Left ventricle myocardium superior (tissue), 1 donor: ENCODE results near the gene MAP7D1. TPM values are rescaled to one million over a fixed set of nuclear protein-coding genes. Genes with fewer than 3 reads are reported as not detected.

ENCODE experiments used
- ATAC-seq: fragments of 200-7000 bp; cut with Tn5 transposase; one replicate; pipeline ENCODE4 v1.9.1; 2020; ENCODE audit warnings: mild to moderate bottlenecking, moderate library complexity
- DNase-seq: peaks from one replicate; pipeline ENCODE4 v3.0.0-alpha.2; 2020
- intact Hi-C: fragments of 100-400 bp; cut with micrococcal nuclease; formaldehyde crosslinking; loops from one replicate; pipeline ENCODE4 v1.11.0; 2022
- long read RNA-seq: library from polyadenylated mRNA; unstranded; transcript quantifications from one replicate; pipeline ENCODE4 v2.0.0, GENCODE V29; 2021
- total RNA-seq: library from RNA; stranded (reverse); fragmentation: NEBNext Ultra II Directional; extraction: Animal tissue kit (Norgen Biotek cat#: 25700); gene quantifications from one replicate; pipeline ENCODE4 v1.2.1, GENCODE V29; 2021
- donor health status: DM: no; HTN: yes; CAD: no; lungs with severe emphysema.

MAP7D1 gene
- 385 TPM for total RNA-seq
- long read RNA-seq, transcript MAP7D1-201 (16 exons, 3,456 nt) = minor isoform, 13 of 245 reads
- long read RNA-seq, transcript MAP7D1-203 (18 exons, 3,238 nt) = major isoform, 15 of 245 reads
- long read RNA-seq, partial matches to known transcripts = 129 of 245 reads
- long read RNA-seq, other reads (novel, unspliced or antisense) = 86 of 245 reads

DNA sequence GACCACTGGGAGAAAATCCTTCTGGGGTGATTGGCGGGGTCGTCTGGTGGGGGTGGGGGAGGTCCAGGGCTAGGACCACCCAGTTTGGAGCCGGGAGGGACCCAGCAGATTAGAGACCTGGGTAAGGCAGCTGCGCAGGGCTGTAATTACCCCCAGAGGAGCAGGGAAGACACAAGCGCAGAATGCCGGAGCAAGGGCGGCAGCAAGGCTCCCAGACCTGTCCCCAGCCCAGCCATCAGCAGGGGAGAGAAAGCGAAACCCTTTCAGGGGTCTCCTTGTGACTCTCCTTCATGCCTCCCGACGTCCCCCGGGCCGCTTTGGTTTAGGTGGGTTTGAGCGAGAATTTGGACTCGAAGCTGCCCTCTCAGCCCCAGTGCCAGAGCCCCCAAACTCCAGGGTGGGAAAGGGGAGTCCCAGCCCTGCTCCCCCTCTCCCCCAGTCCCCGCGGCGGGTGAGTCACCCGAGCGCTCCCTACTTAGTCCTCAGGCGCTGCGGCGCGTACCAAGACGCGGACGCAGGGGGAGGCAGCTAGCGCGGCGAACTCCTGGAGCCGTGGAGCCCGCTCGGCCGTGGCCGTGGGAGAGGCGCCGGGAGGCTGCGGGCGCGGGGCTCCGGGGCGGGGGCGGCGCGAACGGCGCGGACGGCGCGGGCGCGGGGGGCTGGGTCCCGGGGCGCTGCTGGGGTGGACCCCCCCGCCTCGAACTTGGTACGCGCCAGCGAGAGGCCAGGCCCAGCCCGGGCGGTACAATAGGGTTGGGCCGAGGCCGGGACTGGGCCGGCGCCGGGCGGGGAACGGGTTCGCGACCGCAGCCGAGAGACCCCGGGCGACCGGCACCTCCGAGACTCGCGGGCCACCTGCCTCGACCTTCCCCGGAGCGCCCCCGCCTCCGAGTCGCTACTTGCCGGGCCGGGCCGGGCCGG, at the start of gene MAP7D1:
TSS of gene MAP7D1 (plus strand) at position 753 of the 921 bp plus-strand sequence. CDS start 258 bp downstream, outside the sequence.
- intact Hi-C loops = no loop called here
- peak; percentile 69 for ATAC-seq
- DNase-seq = peak; percentile 94

DNA sequence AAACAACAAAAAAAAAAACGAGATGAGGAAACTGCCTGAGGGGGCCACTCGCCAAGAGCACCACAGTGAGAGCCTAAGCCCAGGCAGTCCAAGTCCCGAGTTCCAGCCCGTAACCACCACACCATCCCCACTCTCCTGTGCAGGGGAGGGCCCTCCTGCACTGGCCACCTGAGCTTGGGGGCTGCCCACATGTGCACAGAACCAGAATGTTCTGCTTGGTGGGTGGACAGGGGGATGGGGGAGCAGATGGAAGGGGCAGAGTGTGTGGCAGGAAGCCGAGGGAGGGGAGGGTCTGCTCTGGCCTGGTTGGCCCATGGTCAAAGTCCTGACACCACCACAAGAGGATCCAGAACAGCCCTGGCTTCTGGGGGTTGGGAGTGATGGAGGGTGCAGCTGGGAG, 49.7 kb upstream of the MAP7D1 start:
- intact Hi-C loops = no loop called here
- no peak for ATAC-seq
- DNase-seq = no peak

DNA sequence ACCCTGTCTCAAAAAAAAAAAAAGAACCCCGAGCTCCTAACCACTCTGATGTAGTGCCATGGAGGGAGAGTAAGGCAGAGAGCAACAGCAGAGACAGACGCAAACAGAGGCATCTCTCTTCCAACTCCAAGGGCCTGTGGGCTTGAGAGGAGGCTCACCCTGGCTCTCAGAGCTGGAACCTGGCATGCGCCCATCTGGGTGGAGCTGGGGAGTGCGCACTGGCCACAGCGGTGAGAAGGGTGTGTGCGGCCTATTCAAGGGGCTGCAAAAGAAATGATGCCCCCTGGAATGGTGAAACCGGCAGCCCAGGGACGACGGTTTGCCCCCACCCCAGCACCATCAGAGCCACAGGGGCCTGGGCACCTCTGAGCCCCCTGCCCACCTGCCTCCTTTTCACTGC, 48.6 kb upstream of the MAP7D1 start:
- intact Hi-C loops = no loop called here
- DNase-seq (no peak), ATAC-seq (no peak)

DNA sequence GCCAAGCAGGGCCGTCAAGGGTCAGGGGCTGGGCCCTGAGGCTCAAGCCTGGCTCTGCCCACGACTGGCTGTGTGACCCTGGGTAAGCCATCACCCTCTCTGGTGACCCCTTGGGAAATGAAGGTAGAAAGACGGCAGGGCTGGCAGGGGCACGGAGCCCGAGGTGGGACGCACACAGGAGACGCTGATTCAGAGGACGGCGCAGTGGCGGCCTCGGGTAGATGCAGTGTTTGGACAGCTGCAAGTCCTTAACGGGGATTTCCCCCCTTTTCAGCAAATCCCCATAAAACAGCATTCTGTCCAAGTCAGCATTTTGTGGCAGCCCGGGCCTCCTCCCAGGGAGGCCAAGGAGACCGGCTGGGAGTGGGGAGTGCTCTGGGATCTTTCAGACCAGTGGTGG, 47.6 kb upstream of the MAP7D1 start:
- no peak for DNase-seq
- ATAC-seq = no peak
- intact Hi-C loops = no loop called here

DNA sequence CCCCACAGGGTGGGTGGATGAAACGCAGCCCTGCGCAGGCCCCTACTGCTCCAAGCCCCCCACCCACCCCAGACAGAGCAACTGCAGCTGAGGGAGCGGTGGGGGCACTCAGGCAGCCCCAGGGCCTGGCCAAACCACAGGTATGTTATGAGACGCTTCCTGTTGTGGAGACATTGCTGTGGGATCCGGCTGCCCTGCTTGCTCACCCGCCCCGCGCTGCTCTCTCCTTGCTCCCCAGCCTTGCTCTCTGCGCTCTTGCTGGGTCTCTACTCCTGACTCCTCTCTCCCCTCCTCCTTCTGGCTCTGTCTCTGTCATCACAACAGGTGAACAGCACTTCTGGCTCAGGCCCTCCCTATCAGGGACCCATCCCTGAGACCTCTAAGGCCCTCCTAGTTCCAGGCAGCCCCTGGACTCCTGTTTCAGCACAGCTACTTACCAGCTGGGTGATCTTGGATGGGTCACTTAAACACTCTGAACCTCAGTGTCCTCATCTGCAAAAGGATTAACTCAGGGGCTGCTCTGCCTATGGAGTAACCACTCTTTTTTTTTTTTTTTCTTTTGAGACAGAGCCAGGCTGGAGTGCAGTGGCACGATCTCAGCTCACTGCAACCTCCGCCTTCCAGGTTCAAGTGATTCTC, 46.8 kb upstream of the MAP7D1 start:
- ATAC-seq (no peak), DNase-seq (no peak)
- intact Hi-C loops = no loop called here

DNA sequence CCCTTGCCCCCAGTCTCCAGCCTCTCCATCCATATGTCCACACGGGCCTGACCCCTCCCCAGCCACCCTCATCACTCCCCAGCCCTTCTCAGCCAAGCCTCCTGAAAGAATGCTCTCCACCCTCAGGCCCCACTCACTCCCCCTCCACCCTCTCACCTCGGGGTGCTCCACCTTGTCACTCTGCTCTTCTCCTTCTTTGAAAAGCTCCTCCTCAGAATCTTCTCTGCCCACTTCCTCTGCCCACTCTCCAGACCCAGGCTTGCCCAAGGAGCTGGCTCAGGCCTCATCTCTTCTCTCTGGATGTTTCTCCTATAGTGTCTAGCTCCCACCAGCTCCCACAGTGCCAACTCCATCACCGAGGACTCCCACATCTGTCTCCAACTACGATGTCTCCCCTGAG, 44.8 kb upstream of the MAP7D1 start:
- intact Hi-C loops = no loop called here
- ATAC-seq (no peak), DNase-seq (no peak)

DNA sequence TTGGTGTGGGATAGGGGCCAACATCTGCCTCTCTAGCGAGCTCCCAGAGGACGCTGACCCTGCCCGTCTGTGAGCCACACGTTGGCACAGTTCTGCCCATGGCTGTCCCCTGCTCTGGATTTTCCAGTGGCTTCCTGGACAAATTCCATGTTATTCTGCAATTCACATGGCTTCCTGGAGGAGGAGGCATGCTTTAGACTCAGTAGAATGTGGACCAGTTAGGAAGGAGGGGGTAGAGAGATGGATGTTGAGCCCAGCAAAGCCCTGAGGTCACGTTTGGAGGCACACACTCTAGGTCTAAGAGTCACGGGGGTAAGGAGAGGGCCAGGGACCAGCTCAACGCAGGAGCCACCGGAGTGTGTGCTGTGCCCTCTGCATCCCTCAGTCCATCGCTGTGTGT, 43.1 kb upstream of the MAP7D1 start:
- ATAC-seq (no peak), DNase-seq (no peak)
- intact Hi-C loops = no loop called here

DNA sequence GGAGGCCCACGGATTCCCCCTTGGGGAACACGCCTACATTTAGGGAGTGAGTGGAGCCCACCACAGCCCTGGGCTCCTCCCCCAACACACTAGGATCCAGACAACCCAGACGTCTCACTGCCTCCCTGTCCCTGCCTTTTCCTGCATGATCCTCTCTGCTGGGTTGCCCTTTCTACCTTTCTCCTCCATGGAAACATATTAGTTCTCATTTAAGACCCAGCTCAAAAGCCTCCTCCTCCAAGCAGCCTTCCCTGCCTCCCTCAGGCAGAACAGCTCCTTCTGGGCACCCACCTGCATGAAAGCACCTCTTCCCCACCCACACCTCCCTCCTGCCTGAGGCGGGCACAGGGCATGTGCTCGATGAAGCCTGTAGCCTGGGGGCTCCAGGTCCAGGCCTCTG, 41.6 kb upstream of the MAP7D1 start:
- no peak for DNase-seq
- intact Hi-C loops = no loop called here

DNA sequence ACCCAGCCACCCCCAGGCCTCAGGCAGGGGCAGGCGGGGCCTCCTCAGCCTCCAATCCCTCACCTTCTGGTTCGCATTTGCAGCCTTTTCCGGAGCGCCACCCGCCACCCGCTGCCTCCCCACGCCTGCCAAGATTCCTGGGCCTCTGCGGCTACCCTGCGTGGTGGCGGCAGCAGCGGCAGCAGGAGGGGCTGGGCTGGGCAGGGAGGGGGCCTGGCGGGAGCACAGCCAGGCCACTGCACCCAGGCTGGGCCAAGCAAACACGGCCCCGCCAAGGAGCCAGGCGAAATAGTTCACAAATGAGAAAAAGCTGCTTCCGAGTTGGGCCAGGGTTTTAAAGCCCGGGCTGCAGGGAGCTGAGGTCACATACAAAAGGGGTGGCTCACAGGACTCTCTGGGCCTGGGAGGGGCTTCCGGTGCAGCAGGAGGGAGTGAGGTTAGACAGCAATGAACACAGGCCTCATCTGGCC, 40.7 kb upstream of the MAP7D1 start:
- ATAC-seq = peak; percentile 80
- intact Hi-C loops = no loop called here
- DNase-seq = peak; percentile 49

More for the DNA sequence above, 41.6 kb upstream of the MAP7D1 start:
- no peak for ATAC-seq

DNA sequence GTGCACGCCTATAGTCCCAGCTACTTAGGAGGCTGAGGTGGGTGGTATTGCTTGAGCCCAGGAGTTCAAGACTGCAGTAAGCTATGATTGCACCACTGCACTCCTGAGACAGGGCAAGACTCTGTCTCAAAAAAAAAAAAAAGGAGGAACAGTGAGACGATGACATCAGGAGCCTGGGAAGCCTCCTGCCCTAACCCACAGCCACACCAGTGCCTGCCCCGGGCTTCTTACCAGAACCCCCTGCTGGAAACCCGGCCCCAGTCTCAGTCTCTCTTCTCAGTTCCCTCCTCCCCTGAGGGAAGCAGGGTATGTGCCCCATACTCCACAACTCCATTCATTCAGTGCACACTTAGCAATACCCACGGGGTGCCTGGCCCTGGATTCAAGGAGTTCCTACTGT, 40.0 kb upstream of the MAP7D1 start:
- ATAC-seq (peak; percentile 40), DNase-seq (no peak)
- intact Hi-C loops = no loop called here

DNA sequence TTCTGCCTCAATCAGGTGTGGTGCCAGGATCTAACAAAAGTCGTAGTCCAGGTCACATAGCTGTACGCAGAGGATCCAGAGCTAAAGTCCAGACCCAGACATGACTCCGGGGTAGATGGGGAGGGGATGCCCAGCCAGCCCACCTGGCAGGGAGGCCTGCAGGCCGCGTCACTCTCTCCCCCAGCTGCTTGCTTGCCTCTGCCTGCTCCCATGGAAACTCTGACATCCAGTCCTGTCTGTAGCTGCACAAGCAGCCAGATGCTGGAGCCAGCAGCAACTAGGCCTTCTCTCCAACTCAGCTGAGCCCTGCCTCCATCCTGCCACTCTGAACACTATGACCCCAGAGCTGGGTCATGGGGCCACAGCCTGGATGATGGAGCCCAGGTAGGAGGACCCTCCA, 39.1 kb upstream of the MAP7D1 start:
- DNase-seq = no peak
- intact Hi-C loops = no loop called here
- ATAC-seq = no peak

DNA sequence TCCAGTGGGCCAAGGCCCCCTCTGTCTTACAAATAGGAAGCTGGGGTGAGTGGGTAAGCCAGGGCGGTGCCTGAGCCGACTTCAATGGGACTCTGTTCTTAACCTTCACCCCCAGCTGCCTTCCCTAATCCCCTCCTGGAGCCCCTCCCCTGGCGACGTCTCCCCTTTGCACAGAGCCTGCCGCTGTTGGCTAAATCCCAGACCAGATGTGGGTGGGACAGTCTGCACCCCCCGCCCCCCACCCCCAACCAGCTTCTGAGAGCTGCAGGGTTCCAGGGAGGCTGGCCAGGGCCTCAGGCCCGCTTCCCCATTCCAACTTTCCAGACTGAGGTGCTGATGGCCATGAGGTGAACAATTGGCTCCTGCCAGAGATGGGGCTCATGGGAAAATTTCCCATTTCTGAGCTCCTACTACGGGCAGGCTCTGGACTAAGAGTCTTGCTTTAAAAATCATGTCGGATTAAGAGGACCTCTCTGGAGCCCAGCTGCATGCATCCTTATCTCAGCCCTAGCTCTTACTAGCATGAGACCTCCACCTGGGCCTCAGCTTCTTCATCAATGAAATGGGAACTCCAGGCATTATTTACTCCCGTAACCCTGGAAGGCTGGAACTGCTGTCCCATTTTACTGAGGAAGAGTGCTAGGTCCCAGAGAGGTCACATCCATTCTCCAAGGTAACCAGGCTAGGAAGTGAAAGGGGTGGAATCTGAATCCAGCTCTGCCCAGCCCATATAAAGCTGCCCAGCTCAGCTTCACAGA, 37.3 kb upstream of the MAP7D1 start:
- intact Hi-C loops = no loop called here
- no peak for DNase-seq
- no peak for ATAC-seq

DNA sequence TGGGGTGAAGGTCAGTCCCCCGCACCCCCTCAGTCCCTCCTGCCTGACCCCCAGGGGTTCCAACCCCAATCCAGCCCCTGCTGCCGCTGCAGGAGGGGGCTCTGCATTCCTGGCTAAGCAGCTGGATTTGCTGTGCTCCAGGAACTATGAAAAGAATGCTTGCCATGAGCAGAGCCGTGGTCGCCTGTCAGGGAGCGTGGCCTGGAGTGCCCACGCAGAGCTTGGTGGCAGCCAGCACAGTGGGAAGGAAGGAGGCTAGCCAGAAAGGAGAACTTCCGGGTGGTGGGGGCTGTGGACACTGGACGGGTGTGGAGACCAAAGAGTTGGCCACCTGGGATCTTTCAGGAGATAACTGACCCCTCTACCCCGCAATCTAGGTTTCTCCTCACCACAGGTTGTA, 36.5 kb upstream of the MAP7D1 start:
- DNase-seq = no peak
- ATAC-seq = no peak
- intact Hi-C loops = no loop called here

DNA sequence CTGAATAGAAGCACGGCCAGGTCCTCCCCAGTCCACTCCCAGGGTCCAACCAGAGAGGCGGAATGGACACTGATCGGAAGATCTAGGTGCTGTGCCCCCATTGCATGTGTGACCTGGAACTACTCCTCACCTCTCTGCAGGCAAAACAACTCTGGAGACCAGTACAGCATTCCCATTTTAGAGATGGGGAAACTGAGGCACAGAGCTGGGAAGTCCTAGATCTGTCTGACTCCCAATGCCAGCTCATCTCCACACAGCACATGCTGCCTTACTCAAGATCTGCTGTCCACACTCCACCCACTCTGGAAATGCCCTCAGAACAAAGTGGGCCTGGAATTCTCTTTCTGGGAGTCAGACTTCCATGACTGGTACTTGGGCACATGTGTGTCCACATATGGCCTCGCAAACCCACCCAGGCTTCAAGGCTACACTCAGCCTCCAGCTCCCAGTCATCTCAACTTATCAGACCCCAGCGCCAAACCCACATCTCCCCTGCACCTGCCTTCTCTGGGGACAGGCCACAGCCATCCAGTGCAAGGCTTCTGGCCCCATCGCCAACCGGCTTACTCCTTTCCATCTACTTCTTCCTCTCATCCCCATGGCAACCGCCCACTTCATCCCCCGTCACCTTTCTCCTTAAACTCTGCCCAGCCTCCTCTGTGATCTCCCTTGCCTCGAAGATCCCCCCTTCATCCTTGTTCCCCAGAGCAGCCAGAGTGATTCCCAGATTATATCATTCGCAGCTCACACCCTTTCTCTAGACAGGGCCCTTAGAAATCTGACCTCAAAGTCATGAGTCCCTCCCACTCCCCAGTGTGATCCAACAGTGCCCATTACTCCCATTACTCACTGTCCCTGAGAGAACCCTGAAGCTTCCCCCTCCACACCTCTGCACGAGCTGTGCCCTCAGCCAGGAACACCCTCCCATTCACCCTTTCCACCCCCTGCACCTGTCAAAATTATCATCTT, 33.6 kb upstream of the MAP7D1 start:
- no peak for ATAC-seq
- no peak for DNase-seq
- intact Hi-C loops = no loop called here

DNA sequence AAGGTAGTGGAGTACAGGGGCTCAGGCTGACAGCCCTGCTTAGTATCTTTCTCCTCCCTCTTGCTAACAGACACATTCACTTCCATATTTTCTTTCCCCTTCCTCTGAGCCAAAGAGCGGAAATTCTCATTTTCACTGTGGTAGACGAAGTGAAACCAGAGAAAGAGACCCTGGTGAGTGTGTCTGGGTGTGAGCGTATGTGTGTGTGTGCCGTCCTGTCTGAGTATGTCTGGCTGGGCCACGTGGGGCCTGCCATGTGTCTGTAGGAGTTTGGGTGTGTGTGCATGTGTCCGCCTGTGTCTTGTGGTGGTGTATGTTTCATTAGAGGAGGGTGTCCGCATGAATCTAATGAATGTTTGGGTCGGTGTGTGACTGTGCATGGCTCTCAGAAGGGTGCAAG, 32.6 kb upstream of the MAP7D1 start:
- DNase-seq (peak; percentile 60), ATAC-seq (peak; percentile 50)
- intact Hi-C loops = no loop called here

DNA sequence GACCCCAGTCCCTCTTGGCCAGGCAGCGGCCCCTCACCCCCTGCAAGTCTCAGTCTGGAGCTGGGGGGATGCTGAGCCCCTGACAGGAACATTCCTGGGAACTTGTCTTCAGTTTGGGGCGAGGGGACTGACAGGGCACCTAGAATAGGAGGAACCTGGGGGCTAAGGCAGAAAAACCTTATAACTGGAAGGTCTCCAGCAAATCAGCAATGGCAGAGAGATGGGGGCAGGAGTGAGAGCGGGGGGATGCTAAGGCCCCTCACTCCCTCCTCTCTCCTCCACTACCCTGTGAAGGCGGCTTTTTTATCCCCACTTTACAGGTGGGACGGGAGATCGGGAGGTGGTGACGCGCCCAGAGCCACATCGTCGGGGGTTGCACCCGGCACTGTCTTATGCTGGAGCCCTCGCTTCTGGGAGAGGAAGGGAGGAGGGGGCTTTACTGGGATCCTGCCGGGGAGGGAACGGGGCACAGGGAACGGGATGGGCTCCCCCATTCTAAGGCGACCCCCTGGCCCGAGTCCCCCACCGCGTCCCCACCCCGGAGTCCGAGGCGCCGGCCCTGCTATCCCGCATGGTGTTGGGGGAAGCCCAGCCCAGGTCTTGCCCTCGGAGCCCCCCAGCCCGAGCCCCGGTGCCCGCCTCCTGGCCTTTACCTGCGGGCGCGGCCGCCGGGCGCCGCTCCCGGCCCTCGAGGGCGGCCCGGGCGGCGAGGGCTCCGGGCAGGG, 31.4 kb upstream of the MAP7D1 start:
- intact Hi-C loops = no loop called here
- ATAC-seq (no peak), DNase-seq (no peak)

DNA sequence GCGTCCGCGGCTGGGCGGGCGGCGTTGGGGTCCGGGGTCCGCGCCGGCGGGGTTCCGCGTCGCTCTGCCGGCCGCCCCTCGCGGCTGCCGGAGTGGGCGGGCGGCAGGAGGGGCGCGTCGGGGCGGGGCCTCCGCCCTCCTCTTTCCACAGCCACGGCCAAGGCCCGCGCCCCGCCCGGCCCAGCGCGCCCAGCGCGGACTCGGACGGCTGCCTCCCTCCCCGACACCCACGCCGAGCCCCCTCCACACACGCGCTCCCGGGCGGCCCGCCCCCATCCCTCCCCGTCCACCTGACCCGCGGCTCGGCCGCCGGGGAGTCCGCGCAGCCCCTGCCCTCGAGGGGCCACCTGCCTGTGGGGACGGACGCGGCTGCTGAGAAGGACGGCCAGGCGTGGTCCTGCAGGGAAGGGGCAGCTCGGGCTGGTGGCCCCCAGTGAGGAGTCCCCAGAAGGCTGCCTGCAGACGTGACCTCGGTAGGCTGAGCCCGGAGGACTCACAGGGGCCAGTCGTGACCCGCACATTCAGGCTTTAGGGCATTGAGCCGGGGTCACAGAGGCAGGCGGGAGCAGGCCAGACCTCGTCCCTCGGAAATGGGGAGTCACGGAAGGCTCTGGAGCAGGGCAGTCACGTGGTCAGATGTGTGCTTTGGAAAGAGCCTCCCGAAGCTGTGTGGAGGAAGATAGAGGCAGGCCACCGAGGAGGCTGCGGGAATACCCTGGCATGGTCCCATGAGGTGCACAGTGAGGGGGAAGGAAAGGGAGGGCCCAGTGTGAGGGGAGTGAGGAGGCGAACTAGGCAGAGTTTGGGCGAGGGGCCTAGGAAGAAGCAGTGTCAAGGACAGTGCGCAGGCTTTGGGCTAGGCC, 30.6 kb upstream of the MAP7D1 start, which contains the start of gene COL8A2:
TSS of gene COL8A2 (minus strand) at position 94 of the 863 bp plus-strand sequence. CDS start 24,980 bp downstream, outside the sequence.
- ATAC-seq (peak; percentile 80), DNase-seq (peak; percentile 71)
- intact Hi-C loops = no loop called here
